HepG2 (cell line): ENCODE measurements around the gene SPATA32. TPM values are rescaled to one million over a fixed set of nuclear protein-coding genes. Genes with fewer than 3 reads are reported as not detected.

Source experiments
- AGO1 ChIP-seq: fragments of 200-400 bp; formaldehyde crosslinking; IDR thresholded peaks from 2 replicates; pipeline ENCODE4 v1.6.1; 2017; ENCODE audit warnings: mild to moderate bottlenecking, low read depth, low read length, moderate library complexity; ENCODE audit not compliant: poor library complexity, severe bottlenecking
- ARNT2 ChIP-seq: sonication (generic); formaldehyde crosslinking; IDR thresholded peaks from 2 replicates; pipeline ENCODE4 v1.8.0; 2022; ENCODE audit warnings: mild to moderate bottlenecking, low read depth, missing genetic modification reagents, moderate library complexity
- CBX1 ChIP-seq: IDR thresholded peaks from one replicate; pipeline ENCODE4 v1.6.1; 2016; ENCODE audit warnings: antibody characterized with exemption, low read depth
- CCAR2 ChIP-seq: fragments of 200-400 bp; formaldehyde crosslinking; optimal IDR thresholded peaks from 2 replicates; pipeline ENCODE3; 2018; ENCODE audit warnings: low read depth, mild to moderate bottlenecking, low read length, moderate library complexity
- CHD2 ChIP-seq: IDR thresholded peaks from 2 replicates; pipeline ENCODE4 v1.6.1; 2011; ENCODE audit warnings: low read depth, low read length, improper control_type of control experiment
- KMT2B ChIP-seq: IDR thresholded peaks from 2 replicates; pipeline ENCODE4 v1.6.1; 2016; ENCODE audit warnings: missing genetic modification reagents, missing compliant biosample characterization
- MXD4 ChIP-seq: IDR thresholded peaks from 2 replicates; pipeline ENCODE4 v1.6.1; 2016; ENCODE audit warnings: mild to moderate bottlenecking, missing biosample characterization, missing genetic modification reagents
- NR2C2 ChIP-seq: sonication (generic); formaldehyde crosslinking; IDR thresholded peaks from 2 replicates; pipeline ENCODE4 v1.4.0; 2020; ENCODE audit warnings: missing genetic modification reagents, mild to moderate bottlenecking, moderate library complexity, borderline replicate concordance
- PCBP1 ChIP-seq: fragments of 200-400 bp; formaldehyde crosslinking; IDR thresholded peaks from 2 replicates; pipeline ENCODE4 v1.6.1; 2017; ENCODE audit warnings: mild to moderate bottlenecking, low read depth, low read length, borderline replicate concordance
- RXRA ChIP-seq: sonication (generic); formaldehyde crosslinking; IDR thresholded peaks from 2 replicates; pipeline ENCODE4 v1.5.1; 2020; ENCODE audit warnings: missing genetic modification reagents
- SP140L ChIP-seq: sonication (generic); formaldehyde crosslinking; IDR thresholded peaks from 2 replicates; pipeline ENCODE4 v1.4.0; 2020; ENCODE audit warnings: missing genetic modification reagents, borderline replicate concordance
- ZBTB42 ChIP-seq: sonication (generic); formaldehyde crosslinking; IDR thresholded peaks from 2 replicates; pipeline ENCODE4 v1.5.0; 2020; ENCODE audit warnings: mild to moderate bottlenecking, missing genetic modification reagents
- ZMYM4 ChIP-seq: sonication (generic); formaldehyde crosslinking; IDR thresholded peaks from 2 replicates; pipeline ENCODE4 v1.8.1; 2023; ENCODE audit warnings: mild to moderate bottlenecking, missing genetic modification reagents
- ZNF251 ChIP-seq: sonication (generic); formaldehyde crosslinking; IDR thresholded peaks from 2 replicates; pipeline ENCODE4 v1.9.0; 2021; ENCODE audit warnings: mild to moderate bottlenecking, missing genetic modification reagents
- ZNF512B ChIP-seq: sonication (generic); formaldehyde crosslinking; IDR thresholded peaks from 2 replicates; pipeline ENCODE4 v1.5.1; 2020; ENCODE audit warnings: missing genetic modification reagents, mild to moderate bottlenecking, borderline replicate concordance
- ZNF570 ChIP-seq: sonication (generic); formaldehyde crosslinking; IDR thresholded peaks from 2 replicates; pipeline ENCODE4 v1.4.0; 2020; ENCODE audit warnings: mild to moderate bottlenecking, missing genetic modification reagents, borderline replicate concordance
- ZNF614 ChIP-seq: IDR thresholded peaks from 2 replicates; pipeline ENCODE4 v1.6.1; 2018; ENCODE audit warnings: missing biosample characterization, missing genetic modification reagents, inconsistent platforms, borderline replicate concordance
- ZNF878 ChIP-seq: sonication (generic); formaldehyde crosslinking; IDR thresholded peaks from 2 replicates; pipeline ENCODE4 v1.8.1; 2023; ENCODE audit warnings: mild to moderate bottlenecking, missing genetic modification reagents, moderate library complexity
- polyA plus RNA-seq, 8 experiments: library from polyadenylated mRNA; depleted of rRNA in 3 of 8; stranded (reverse) in 7 of 8; unstranded in 1 of 8; fragments of >200 nt; fragmentation: Illumina TruSeq in 4 of 8; extraction: Trizol in 4 of 8; gene quantifications; 2 replicates each; pipeline versions ENCODE4 v1.2.1 to v1.2.3, GENCODE V29; 2011 to 2016; ENCODE audit warnings: low read depth in 4 of 8, missing spikeins in 1 of 8, mixed read lengths in 1 of 8; ENCODE audit not compliant: insufficient read depth in 1 of 8
- total RNA-seq, 5 experiments: library from RNA; depleted of rRNA; stranded (reverse); fragments of >200 nt; fragmentation: Illumina TruSeq; extraction: Trizol; gene quantifications; 2 replicates each; pipeline ENCODE4 v1.2.3, GENCODE V29; 2016; ENCODE audit warnings: low read depth in 1 of 5
- TF ChIP-seq, protein P1 (sequence below): sonication (generic); formaldehyde crosslinking; IDR thresholded peaks from 2 replicates; pipeline ENCODE4 v1.8.1; 2023; ENCODE audit warnings: mild to moderate bottlenecking, missing genetic modification reagents, borderline replicate concordance
- TF ChIP-seq, protein P2 (sequence below): sonication (generic); formaldehyde crosslinking; IDR thresholded peaks from 2 replicates; pipeline ENCODE4 v1.8.1; 2023; ENCODE audit warnings: mild to moderate bottlenecking, missing genetic modification reagents
- TF ChIP-seq, protein P3 (sequence below): sonication (generic); formaldehyde crosslinking; IDR thresholded peaks from 2 replicates; pipeline ENCODE4 v1.5.1; 2020; ENCODE audit warnings: missing genetic modification reagents, mild to moderate bottlenecking, borderline replicate concordance

Gene SPATA32
- total and polyA plus RNA-seq, 2 of the 13 experiments (the other 11 are each of a cell fraction or from before 2014, with no cell fraction given), result not detected

- TF ChIP-seq, protein P1, sequence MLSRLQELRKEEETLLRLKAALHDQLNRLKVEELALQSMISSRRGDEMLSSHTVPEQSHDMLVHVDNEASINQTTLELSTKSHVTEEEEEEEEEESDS (CRISPR knock-in tag), result no peak
- TF ChIP-seq ZNF570 (no peak), ZNF251 (no peak), ZNF878 (CRISPR knock-in tag) (no peak; the same call in 1 of the 2 replicates), SP140L (CRISPR knock-in tag) (no peak), CCAR2 (no peak), KMT2B (no peak; the same call in none of the 2 replicates), ARNT2 (CRISPR knock-in tag) (0 out of 2 replicates have a peak, but pooled peaks have one; percentile 31), ZNF614 (CRISPR knock-in tag) (no peak), ZNF512B (CRISPR knock-in tag) (no peak), CBX1 (peak; percentile 69), MXD4 (CRISPR knock-in tag) (peak; percentile 56), CHD2 (no peak), RXRA (CRISPR knock-in tag) (no peak; the same call in 1 of the 2 replicates), ZMYM4 (CRISPR knock-in tag) (0 out of 2 replicates have a peak, but pooled peaks have one; percentile 27), PCBP1 (0 out of 2 replicates have a peak, but pooled peaks have one; percentile 65), AGO1 (no peak), NR2C2 (CRISPR knock-in tag) (no peak; the same call in 1 of the 2 replicates), ZBTB42 (CRISPR knock-in tag) (no peak; the same call in 1 of the 2 replicates)
- TF ChIP-seq, protein P2, sequence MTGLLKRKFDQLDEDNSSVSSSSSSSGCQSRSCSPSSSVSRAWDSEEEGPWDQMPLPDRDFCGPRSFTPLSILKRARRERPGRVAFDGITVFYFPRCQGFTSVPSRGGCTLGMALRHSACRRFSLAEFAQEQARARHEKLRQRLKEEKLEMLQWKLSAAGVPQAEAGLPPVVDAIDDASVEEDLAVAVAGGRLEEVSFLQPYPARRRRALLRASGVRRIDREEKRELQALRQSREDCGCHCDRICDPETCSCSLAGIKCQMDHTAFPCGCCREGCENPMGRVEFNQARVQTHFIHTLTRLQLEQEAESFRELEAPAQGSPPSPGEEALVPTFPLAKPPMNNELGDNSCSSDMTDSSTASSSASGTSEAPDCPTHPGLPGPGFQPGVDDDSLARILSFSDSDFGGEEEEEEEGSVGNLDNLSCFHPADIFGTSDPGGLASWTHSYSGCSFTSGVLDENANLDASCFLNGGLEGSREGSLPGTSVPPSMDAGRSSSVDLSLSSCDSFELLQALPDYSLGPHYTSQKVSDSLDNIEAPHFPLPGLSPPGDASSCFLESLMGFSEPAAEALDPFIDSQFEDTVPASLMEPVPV, result peak; percentile 36; the same call in 1 of the 2 replicates
- TF ChIP-seq, protein P3, sequence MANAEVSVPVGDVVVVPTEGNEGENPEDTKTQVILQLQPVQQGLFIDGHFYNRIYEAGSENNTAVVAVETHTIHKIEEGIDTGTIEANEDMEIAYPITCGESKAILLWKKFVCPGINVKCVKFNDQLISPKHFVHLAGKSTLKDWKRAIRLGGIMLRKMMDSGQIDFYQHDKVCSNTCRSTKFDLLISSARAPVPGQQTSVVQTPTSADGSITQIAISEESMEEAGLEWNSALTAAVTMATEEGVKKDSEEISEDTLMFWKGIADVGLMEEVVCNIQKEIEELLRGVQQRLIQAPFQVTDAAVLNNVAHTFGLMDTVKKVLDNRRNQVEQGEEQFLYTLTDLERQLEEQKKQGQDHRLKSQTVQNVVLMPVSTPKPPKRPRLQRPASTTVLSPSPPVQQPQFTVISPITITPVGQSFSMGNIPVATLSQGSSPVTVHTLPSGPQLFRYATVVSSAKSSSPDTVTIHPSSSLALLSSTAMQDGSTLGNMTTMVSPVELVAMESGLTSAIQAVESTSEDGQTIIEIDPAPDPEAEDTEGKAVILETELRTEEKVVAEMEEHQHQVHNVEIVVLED (CRISPR knock-in tag), result no peak
Measured at GRCh38 chr17:45247429-45248131, 14.3 kb downstream of the SPATA32 start (continued).
